IgD-negative memory B cell (primary cell): ENCODE data around the gene LCE3C. TPM values are rescaled to one million over a fixed set of nuclear protein-coding genes. Genes with fewer than 3 reads are reported as not detected.

ENCODE experiments used
- H3K27ac Mint-ChIP-seq, 3 donors: one replicate each; pipeline ENCODE4 v1.8.0; 2020 to 2022; ENCODE audit warnings: mild to moderate bottlenecking in 3 of 3, mixed read lengths in 3 of 3, moderate library complexity in 1 of 3
- H3K27me3 Mint-ChIP-seq: one replicate; pipeline ENCODE4 v1.8.0; 2021; ENCODE audit warnings: mixed read lengths
- H3K36me3 Mint-ChIP-seq: one replicate; pipeline ENCODE4 v1.8.0; 2020; ENCODE audit warnings: mild to moderate bottlenecking, mixed read lengths
- H3K4me1 Mint-ChIP-seq, 3 donors: one replicate each; pipeline ENCODE4 v1.8.0; 2020 to 2022; ENCODE audit warnings: mixed read lengths in 3 of 3, mild to moderate bottlenecking in 1 of 3
- H3K4me3 Mint-ChIP-seq, 4 donors: one replicate each; pipeline ENCODE4 v1.8.0; 2020 to 2022; ENCODE audit warnings: mild to moderate bottlenecking in 4 of 4, mixed read lengths in 4 of 4, moderate library complexity in 3 of 4
- H3K9me3 Mint-ChIP-seq, 3 donors: one replicate each; pipeline ENCODE4 v1.8.0; 2020 to 2021; ENCODE audit warnings: mixed read lengths in 3 of 3, mild to moderate bottlenecking in 1 of 3
- polyA plus RNA-seq: library from polyadenylated mRNA; unstranded; fragments of 300-500 nt; fragmentation: Illumina TruSeq; gene quantifications from one replicate; pipeline ENCODE4 v1.2.3, GENCODE V29; 2021

Gene LCE3C
- polyA plus RNA-seq, 1 donor from 2014 or later, result not detected

- Mint-ChIP-seq H3K27me3 (peaks cover 9% of the 10 kb centered on the region), H3K4me3 (no peak overlapping the region), H3K4me1 (no peaks in the 10 kb centered on the region), H3K9me3 (peaks cover 3 to 8% (median 3%) of the 10 kb centered on the region in 3 donors), H3K36me3 (no peaks in the 10 kb centered on the region), H3K27ac (no peak overlapping the region)
Measured at GRCh38 chr1:152630596-152630995, 30.6 kb downstream of the LCE3C start.

GRCh38 chr1:152640351-152640750 lies 40.3 kb downstream of the LCE3C start:
- Mint-ChIP-seq H3K27me3 (peaks cover 1% of the 10 kb centered on the region), H3K4me3 (no peak overlapping the region), H3K4me1 (peaks cover 0 to 1% (median 0%) of the 10 kb centered on the region in 3 donors), H3K9me3 (peaks cover 0 to 4% (median 0%) of the 10 kb centered on the region in 3 donors), H3K27ac (no peak overlapping the region), H3K36me3 (no peaks in the 10 kb centered on the region)

- Mint-ChIP-seq H3K4me3 (no peak overlapping the region), H3K27ac (no peak overlapping the region), H3K4me1 (no peaks in the 10 kb centered on the region), H3K9me3 (no peaks in the 10 kb centered on the region), H3K27me3 (peaks cover 14% of the 10 kb centered on the region), H3K36me3 (no peaks in the 10 kb centered on the region)
Measured at GRCh38 chr1:152643945-152644344, 43.9 kb downstream of the LCE3C start.

GRCh38 chr1:152645146-152645545 lies 45.1 kb downstream of the LCE3C start:
- Mint-ChIP-seq H3K4me1 (no peaks in the 10 kb centered on the region), H3K27ac (no peak overlapping the region), H3K36me3 (no peaks in the 10 kb centered on the region), H3K27me3 (peaks cover 15% of the 10 kb centered on the region), H3K9me3 (no peaks in the 10 kb centered on the region), H3K4me3 (no peak overlapping the region)

GRCh38 chr1:152646656-152647055 lies 46.6 kb downstream of the LCE3C start:
- no peaks in the 10 kb centered on the region for H3K36me3 Mint-ChIP-seq
- H3K4me1 Mint-ChIP-seq, result no peaks in the 10 kb centered on the region
- H3K4me3 Mint-ChIP-seq, result no peak overlapping the region
- H3K27ac Mint-ChIP-seq, result no peak overlapping the region
- peaks cover 18% of the 10 kb centered on the region for H3K27me3 Mint-ChIP-seq
- H3K9me3 Mint-ChIP-seq, result no peaks in the 10 kb centered on the region

Other genes starting within 250 kb of the LCE3C start
- not detected for gene FLG2, start 240.2 kb upstream of the LCE3C start, polyA plus RNA-seq
- gene CRNN, start 186.0 kb upstream of the LCE3C start, polyA plus RNA-seq, result not detected
- gene LCE5A, start 89.4 kb upstream of the LCE3C start, polyA plus RNA-seq, result not detected
- gene CRCT1, start 85.8 kb upstream of the LCE3C start, polyA plus RNA-seq, result not detected
- gene LCE3E, start 33.5 kb upstream of the LCE3C start, polyA plus RNA-seq, result not detected
- not detected for gene LCE3D, start 19.7 kb upstream of the LCE3C start, polyA plus RNA-seq
- gene LCE3B, start 13.6 kb downstream of the LCE3C start, polyA plus RNA-seq, result not detected
- not detected for gene LCE3A, start 22.9 kb downstream of the LCE3C start, polyA plus RNA-seq
- not detected for gene LCE2D, start 63.1 kb downstream of the LCE3C start, polyA plus RNA-seq
- gene LCE2C, start 75.0 kb downstream of the LCE3C start, polyA plus RNA-seq, result not detected
- gene LCE2B, start 85.9 kb downstream of the LCE3C start, polyA plus RNA-seq, result not detected
- gene LCE2A, start 98.1 kb downstream of the LCE3C start, polyA plus RNA-seq, result not detected
- gene LCE4A, start 107.9 kb downstream of the LCE3C start, polyA plus RNA-seq, result not detected
- gene KPRP, start 157.8 kb downstream of the LCE3C start, polyA plus RNA-seq, result not detected
- not detected for gene LCE1F, start 174.9 kb downstream of the LCE3C start, polyA plus RNA-seq
- not detected for gene LCE1E, start 186.0 kb downstream of the LCE3C start, polyA plus RNA-seq
- gene LCE1D, start 196.5 kb downstream of the LCE3C start, polyA plus RNA-seq, result not detected
- not detected for gene LCE1C, start 206.4 kb downstream of the LCE3C start, polyA plus RNA-seq
- not detected for gene LCE1B, start 211.7 kb downstream of the LCE3C start, polyA plus RNA-seq
- gene LCE1A, start 227.2 kb downstream of the LCE3C start, polyA plus RNA-seq, result not detected
- not detected for gene LCE6A, start 242.6 kb downstream of the LCE3C start, polyA plus RNA-seq